HuH-7 (cell line): ENCODE measurements around the gene PTPRM.
A peak's percentile ranks its signal among the peaks of the same experiment; 100 is the strongest.
"Not testable (repeated sequence)": the region's sequence is repeated elsewhere in the genome, so short reads cannot be mapped to it uniquely, and the experiment has no call there.

Experiments
- DNase-seq: peaks from one replicate; pipeline ENCODE4 v3.0.0; 2011; ENCODE audit warnings: low spot score

Gene PTPRM

DNA sequence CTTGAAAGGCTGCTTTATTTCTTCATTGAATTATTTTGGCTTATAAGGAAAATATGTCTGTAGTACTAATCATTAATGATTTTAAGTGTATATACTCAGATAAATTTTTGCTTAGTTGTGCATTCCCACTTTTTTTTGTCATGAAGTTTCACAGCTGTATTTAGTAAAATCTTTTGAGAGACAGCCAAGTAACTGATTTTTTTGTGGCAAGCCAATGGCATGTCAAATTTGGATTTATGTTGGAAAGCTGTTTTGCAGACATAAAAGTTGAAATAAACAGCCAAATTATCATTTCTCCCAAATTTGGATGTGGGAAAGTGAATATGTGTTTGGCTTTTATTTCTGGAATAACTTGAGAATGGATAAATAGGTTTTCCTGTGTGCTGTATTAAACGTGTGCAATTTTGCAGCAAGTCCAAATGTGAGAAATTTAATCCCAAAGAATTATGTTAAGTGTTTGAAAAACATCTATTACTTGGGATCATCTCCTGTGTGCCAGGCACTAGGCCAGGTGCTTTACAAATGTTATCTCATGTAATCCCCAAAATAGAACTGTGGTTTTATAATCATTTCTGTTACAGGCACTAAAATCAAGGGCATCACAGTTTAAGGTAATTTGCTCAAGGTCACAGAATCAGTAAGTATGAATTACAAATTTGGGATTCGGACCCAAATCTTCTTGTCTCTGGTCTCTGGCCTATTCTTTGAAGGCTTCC is 160.4 kb downstream of the PTPRM start:
- DNase-seq: no peak

DNA sequence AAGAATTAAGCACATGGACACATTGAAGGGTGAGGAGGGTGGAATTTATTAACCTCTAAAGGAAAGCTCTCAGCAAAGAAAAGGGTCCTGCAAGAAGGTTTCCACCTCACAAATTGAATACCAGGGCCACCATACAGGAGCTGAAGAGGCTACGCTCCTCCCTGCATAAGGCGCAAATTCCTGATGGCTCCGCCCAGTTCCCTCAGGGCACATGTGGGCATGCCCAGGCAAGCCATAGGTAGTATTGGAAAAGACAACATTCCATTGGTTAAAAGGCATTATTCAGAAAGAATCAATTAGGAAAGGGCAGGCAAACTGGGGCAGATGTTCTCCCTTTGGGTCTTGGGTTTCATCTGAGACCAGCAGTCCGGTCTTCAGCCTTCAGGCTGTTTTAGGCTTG is 161.2 kb downstream of the PTPRM start:
- DNase-seq: no peak

DNA sequence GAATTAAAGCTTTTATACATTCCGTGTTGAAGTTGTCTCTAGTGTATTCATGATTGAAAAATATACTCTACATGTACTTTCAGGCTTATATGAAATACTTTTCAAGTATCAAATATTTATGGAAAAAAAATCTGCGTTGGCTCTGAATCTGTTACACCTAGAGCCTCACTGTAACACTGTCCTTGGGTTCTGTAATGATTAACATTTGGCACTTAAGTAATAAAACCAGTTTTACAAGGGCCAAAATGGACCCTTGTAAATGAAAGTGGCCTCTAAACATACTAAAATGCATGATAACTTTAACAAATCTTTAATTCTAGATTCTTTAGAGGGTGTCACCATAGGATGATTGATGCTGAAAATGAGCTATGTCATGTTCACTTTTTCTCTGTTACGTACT is 162.8 kb downstream of the PTPRM start:
- no peak for DNase-seq

DNA sequence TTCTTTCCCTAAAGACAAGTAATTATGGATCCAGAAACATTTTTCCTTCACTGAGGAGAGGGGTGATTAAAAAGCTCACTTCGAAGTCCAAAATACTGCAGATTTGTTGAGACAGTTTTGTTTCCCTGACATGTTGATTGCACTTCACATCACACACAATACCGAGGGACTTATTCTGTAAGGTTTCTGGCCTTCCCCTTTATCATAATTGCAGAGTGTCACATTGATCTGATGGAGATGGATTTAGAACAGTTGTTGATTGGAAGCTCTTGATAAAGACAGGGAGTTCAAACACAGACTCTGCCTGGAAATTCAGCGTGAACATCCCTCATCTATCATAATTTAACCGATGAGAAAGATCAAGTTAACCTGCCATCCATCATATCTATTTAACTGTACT is 163.6 kb downstream of the PTPRM start:
- no peak for DNase-seq

DNA sequence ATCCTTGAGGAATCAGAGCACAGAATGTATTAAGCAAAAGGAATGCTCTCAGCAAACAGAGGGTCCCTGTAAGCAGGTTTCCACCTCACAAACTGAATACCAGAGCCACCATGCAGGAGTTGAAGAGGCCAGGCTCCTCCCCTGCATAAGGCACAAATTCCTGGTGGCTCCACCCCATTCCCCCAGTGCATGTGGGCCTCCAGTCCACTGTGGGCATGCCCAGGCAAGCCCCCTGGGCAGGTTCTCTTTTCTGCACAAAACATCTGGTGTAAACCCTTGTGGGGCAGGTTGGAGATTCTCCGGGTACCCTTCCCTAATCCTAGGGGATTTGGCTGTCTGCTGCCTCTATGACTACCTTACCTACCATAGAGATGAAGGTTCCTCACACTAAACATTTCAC is 166.5 kb downstream of the PTPRM start:
- no peak for DNase-seq

DNA sequence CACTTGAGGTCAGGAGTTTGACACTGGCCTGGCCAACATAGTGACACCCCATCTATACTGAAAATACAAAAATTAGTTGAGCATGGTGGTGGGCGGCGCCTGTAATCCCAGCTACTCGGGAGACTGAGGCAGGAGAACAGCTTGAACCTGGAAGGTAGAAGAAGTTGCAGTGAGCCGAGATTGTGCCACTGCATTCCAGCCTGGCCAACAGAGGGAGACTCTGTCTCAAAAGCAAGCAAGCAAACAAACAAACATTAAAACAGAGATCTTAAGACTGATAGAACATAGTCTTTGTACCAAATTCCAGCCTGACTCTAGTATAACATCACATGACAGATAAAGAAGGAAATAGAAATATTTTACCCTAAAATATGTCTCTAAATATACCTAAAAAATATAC is 168.1 kb downstream of the PTPRM start:
- DNase-seq: no peak

DNA sequence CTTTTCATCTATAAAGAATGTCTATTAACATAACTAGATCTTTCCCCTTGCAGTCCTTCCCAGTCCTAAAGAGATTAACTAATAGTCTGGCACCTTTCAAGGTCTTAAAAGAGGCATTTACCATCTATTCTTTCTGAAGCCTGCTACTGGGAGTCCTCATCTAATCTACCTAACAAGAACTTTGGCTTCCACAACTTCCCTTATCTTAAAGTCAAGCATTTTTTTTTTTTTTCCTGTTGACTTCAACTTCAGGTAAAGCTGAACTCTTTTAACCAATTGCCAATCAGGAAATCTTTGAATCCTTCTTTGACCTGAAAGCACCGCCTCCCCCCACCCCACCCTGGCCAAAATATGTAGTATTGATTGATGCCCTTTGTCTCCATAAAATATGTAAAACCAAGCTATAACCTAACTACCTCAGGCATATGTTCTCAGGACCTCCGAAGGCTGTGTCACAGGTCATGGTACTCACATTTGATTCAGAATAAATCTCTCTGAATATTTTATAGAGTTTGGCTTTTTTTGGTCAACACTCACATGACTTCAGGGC is 168.6 kb downstream of the PTPRM start:
- DNase-seq: no peak

DNA sequence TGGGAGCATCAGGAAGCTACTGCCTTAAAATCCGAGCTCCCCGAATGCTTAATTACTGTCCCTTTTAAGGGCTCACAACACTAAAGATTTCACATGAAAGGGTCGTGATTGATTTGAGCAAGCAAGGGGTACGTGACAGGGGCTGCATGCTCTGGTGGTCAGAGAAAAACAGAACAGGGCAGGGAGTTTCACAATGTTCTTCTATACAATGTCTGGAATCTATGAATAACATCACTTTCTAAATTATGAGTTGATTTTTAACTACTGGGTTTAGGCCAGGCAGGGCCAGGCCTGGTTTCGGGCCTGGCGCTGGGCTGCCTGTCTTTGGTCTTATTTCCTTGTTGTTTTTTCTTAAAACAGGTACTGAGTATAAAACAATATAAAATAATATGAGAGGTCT is 169.4 kb downstream of the PTPRM start:
- DNase-seq: not testable (repeated sequence)

DNA sequence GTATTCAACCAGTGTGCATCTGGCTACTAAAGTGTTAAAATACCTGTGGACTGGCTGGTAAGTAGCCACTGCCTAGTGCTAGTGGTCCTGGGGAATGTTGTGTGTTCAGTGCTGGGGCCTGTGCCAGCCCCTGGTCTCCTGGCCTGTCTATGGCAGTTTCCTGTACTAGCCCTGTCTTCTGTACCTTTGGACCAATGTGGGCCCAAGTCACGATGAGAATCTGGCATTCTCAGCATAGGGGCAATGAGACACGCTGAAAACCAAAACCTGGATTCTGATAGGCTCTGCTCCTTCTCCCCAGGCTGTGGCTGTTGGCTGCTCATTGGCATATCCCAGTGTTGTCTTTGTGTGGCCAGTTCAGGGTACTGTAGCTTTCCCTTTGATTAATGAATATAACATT is 170.4 kb downstream of the PTPRM start:
- DNase-seq: no peak

DNA sequence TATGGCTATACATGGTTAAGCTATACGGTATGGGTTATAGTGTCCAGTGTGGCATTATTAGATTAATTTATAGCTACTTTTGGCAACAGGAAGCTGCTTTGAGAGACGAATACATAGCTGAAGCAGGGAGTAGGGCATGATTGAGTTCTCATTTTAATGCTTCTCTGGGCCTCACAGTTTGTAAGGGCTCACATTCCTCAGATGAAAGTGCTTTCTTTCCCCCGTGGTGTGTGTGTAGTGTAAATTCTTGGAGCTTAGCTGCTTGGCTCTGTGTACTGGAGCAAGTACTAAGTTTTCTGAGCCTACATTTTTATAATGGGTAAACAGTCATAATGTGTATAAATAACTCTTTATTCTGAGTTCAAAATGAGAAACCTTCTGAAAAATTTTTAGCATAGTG is 173.7 kb downstream of the PTPRM start:
- DNase-seq: no peak

DNA sequence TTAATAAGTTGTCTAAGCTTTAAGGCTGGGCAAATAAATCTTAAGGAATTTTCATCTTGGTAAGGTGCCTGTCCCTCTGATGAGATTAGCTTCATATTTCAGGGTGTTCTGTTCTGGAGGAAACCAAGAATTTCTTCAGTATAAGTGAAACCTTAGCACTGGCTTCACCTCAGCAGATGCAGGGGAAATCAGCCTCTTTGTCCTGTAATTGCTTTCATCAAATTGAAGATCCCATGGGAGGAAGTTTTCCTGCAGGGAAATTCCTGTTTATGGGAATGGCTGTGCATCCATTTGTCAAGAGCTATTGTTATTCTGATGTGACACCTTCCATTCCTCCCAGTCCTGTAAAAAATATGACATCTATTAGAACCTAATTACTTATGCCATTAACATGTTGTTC is 174.5 kb downstream of the PTPRM start:
- DNase-seq: no peak

DNA sequence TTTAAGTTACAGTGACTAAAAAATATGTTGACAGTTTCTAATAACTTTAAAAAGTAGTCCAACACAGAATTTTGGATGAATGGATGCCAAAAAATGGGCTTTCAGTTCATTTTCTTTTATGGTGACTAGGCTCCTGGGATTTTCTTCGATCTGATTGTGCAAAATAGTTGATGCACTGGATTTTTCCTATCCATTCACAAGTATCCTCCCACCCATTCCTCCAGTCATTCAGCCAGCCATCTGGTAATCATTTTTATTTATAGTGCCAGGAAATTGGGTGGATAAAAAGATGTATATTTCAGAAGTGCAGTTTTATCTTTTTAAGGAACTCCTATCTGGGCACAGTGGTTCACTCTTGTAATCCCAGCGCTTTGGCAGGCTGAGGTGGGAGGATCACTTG is 175.1 kb downstream of the PTPRM start:
- DNase-seq: no peak

DNA sequence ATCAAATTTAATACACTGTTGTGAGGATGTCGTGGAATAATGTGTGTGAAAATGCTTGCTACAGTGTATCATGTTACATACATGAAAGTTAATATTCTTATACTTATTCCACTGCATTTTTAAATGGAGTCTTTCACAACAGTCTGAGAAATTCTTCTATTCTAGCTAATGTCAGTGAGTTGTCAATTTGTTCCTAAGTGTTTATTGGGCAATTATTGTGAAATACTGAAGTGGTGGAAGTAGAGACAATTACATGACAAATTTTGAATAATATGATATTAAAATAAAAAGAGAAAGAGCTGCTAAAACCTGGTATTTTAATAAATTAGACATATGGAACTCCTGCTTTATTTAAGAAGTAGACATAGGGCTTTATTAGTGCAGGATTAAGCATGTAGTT is 176.1 kb downstream of the PTPRM start:
- DNase-seq: no peak

DNA sequence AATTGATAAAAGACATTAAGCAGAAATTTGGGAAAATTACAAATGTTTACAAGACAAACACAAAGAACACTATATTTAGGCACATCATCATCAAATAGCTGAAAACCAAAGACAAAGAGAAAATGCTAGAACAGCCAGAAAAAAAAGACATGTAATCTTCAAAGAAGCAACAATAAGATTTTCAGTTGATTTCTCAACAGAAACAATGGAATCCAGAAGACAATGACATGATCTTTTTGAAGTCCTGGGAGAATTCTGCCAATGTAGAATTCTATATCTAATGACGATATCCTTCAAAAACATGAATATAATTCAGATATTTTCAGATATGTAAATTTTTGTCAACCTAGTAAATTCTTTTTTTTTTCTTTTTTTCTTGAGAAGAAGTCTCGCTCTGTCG is 179.0 kb downstream of the PTPRM start:
- no peak for DNase-seq

DNA sequence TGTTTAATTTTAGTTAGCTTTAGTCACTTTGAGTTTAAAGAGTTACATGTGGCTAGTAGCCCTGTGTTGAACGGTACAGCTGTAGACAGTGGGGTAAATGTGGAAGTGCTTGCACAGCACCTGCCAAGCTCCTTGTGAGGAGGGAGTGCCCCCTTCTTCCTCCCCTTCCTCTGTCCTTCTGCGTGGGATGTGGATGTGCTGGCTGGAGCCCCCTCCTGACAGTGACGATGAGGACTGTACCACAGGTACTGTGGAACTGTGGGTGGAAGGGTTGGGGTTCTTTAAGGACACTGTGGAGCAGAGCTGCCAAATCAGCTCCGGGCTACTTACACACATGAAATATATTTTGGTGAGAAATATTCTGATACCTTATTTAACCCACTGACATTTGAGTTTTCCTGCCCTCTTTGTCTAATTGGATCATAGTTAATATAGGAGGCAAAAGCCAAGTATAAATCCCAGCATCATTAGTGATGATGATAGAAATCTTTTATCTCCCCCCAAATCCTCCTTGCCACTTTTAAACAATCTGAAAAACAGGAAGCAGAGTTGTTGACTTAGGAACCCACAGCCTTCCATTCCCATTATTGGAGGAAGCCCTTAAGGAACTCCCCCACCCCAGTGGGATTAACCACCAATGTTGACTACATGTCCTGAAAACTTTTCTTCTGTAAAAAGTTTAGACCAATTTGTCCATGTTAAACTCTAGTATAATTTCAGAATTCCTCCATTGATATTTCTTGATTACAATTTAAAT is 181.3 kb downstream of the PTPRM start:
- DNase-seq: no peak

DNA sequence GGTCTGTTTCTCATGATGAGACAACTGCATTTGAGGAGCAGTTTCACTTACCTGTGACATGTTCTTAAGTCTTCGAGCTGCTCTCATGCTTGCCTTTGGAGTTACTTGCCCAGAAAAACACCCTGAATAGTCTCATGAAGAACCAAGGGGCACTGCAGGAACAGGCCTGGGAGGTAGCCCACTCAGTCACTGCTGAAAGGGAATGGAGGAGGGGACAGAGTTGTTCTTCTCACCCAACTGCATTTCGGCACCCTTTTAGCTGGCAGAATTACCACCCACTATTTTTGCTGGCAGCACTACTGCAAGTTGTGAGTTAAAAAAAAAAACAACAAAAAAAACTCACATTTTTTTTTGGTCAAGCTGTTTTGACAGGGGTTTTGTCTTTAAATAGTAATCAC is 181.9 kb downstream of the PTPRM start:
- DNase-seq: no peak

DNA sequence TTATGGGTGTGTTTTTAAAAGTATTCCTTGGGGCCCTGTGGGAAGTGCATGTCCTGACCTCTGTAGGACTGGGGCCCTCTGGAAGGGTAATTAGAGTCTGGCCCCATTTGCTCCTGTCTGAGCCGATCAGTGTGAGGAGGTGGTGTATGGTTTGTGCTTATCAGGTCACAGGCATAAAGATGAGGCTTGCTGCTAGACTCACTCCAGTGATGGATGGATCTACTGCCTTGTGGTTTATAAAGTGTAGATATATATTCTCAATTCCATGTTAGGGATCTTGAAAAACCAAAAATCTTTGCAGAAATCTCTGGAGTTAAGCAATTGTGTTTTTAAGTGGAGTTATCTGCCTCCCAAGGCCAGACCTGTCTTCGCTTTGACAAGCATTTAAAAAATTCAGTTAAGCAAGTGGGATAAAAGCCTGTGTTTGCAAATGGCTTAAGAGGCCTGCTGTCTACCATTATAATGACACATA is 182.4 kb downstream of the PTPRM start:
- DNase-seq: no peak

DNA sequence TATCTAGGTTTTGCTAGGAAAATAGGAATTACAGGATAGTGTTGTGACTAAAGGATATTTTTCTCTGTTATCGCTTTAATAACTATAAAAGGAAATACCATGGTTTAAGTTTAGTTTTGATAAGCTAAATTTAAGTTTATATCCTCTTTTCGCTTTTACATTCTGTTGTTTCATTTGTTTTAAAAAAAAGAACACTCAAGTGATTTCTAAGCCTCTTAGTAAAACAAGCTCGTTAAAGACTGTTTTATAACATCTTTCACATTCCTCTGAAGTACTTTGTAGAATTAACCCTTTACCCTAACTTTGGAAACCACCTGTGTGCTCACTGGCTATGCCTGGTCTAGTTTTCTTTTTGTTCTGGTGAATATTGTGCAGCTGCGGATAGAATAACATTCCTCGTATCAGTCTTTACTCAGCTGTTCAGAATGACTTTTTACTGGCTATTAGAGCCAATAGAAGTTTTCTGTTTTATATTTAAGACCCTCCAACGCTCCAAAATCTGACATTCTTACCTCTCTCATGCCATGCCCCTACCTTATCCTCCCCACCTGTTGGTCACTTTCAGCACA is 183.1 kb downstream of the PTPRM start:
- no peak for DNase-seq

DNA sequence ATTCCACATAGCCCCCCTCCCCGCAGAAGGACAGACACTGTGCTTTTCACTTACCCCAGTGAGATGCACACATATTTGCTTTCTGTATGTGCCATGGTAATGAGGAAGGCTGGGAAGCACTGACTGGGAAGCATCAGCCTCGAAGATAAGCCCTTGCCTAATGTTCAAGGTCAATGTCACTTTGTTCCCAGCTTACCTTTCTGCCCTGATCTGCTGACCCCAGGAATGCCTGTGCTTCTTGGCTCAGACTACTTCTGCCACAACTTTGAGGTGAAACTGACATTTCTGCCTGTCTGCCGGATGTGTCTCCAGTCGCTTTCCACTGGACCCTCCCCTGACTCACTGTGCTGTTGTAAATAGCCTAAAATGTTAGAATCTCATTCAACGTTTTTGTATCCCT is 183.8 kb downstream of the PTPRM start:
- DNase-seq: no peak

DNA sequence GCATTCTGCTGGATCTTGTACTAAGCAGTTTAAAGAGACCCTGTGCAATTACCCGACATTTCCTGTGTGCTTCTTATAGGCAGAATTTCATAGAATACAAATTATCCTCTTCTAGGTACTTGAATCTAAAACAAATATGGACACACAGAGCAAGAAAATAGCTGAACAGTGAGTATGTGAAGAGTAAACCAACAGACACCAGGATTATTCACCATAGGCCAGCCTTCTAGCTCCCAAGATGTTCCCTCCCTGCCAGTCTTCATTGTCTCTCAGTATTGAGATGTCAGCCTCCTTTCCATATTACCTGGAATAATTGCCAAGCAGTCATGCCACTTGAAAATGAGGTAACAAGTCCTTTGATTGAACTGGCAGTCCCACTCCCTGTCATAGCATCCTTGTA is 187.1 kb downstream of the PTPRM start:
- DNase-seq: no peak

DNA sequence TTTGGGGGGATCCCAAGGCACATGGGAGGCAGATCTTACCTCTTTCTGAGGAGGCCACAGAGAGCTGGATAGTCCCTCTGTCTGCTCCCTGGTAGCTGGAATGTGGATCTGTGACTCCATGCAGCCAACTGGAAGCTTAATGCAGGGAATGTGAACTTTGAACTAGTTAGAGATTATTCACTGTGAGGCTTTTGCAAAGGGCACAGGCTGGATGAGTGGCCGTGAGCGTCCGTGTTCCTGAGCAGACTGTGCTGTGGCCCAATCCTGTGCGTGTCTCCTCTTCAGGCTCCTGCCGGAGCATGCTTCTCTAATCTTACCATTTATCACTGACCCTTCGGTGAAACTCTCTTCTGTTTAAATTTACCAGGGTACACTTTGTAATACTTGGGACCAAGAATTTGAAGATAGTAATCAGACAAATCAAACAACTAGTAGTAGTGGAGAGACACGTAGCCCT is 187.6 kb downstream of the PTPRM start:
- DNase-seq: peak; percentile 37

DNA sequence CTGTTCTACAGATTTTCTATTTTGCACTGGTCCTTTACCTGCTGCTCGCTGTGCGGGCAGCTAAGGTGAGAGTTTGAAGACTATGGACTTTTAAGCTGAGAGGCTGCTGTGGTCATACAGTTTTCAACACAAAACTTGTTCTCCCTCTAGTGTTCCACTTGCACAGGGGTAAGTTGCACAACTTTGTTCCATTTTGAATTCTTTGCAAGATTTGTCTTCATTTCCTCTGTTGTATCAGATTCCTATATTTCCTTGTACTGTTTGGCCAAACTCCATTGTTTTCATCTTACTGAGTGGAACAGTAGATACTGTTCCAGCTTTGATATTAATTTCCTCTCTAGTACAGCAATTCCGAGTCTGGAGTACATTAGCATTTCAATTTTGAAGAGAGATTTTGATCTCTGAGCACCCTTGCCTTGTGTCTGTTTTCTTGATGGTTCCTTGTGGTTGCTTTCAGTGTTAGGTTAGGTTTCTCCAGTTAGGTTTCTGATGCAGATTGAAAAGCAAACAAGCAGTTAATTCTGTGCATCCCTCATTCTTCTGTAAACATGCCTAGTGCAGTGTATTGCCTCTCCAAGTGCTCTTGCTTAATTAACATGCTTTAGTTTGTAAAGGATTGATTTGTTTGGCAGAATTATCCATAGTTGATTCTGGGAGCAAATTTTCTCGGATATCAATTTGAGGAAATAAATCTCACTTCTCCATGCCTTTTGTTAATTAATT is 188.8 kb downstream of the PTPRM start:
- DNase-seq: no peak
